Activated CD8-positive, alpha-beta memory T cell treated with anti-CD3 and anti-CD28 coated beads, Interleukin-2, amount 50 U/mL, for 24 hours (primary cell): ENCODE data around the gene MRRF.
"Not testable (repeated sequence)": the region's sequence is repeated elsewhere in the genome, so short reads cannot be mapped to it uniquely, and the experiment has no call there.

Experiments
- DNase-seq: peaks from one replicate; pipeline ENCODE4 v3.0.0-alpha.2; 2020; ENCODE audit errors: extremely low read depth

The MRRF gene

DNA sequence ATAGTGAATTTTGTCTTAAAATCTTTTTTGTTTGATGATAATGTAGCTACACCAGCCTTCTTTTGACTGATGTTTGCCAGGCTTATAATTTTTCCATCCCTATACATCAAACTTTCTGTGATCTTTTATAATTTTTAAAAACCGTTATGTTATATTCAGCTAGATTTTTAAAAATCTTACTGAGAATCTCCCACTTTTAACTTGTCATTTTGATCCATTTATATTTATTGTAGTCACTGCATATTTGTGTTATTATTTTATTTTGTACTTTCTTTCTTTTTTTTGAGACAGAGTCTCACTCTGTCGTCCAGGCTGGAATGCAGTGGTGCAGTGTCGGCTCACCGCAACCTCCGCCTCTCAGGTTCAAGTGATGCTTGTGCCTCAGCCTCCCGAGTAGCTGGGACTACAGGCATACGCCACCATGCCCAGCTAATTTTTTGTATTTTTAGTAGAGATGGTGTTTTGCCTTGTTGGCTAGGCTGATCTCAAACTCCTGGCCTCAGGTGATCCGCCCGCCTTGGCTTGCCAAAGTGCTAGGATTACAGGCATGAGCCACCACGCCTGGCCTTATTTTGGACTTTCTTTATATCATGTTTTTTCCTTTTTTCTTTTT lies 12.7 kb downstream of the MRRF start:
- DNase-seq = no peak

GRCh38 chr9:122281368-122281767 lies 16.7 kb downstream of the MRRF start:
- DNase-seq = no peak

GRCh38 chr9:122286764-122287163 lies 22.1 kb downstream of the MRRF start:
- no peak for DNase-seq

DNA sequence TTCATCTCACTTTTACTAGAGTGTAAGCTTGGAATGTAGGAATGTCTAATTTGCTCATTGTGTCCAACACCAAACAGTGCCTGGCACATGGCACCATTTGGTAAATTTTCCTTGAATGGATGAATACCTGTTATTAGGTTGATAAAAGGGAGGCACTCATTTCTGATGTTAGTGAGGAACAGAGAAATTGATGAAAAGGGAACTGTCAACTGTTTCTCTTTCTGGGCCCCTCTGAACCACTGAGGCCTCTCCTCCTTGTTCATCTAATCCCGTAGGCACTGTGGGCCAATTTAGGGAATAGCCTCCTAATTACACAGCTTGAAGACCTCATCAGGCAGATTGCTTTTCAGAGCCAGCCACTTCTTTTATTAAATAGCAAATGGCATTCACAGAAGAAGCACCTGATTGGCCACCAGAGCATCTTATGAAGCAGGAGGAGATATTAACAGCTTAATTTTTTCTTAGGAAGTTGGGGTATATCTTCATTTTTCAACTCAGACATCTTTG lies 22.6 kb downstream of the MRRF start:
- DNase-seq = no peak

- no peak for DNase-seq
Measured at GRCh38 chr9:122291458-122291857, 26.8 kb downstream of the MRRF start.

GRCh38 chr9:122294531-122294930 lies 29.8 kb downstream of the MRRF start:
- DNase-seq = no peak

DNA sequence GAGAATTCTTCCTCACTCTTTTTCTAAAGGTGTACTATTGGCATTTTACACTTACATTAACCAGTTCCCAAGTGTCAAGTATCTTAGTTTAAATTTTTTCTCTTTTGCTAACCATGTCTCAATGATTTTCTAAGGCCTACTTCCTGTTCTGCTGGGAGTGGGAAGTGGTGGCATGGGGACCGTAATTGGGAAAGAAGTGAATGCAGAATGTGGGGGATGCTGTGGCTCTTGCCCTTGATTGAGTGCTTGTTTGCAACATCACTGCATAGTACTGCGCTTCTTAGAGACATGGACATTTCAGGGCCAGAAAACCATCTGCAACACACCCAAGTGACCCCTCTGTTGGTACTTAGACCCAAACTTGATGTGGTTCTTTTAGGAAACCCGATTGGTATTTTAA lies 32.8 kb downstream of the MRRF start:
- DNase-seq = no peak

DNA sequence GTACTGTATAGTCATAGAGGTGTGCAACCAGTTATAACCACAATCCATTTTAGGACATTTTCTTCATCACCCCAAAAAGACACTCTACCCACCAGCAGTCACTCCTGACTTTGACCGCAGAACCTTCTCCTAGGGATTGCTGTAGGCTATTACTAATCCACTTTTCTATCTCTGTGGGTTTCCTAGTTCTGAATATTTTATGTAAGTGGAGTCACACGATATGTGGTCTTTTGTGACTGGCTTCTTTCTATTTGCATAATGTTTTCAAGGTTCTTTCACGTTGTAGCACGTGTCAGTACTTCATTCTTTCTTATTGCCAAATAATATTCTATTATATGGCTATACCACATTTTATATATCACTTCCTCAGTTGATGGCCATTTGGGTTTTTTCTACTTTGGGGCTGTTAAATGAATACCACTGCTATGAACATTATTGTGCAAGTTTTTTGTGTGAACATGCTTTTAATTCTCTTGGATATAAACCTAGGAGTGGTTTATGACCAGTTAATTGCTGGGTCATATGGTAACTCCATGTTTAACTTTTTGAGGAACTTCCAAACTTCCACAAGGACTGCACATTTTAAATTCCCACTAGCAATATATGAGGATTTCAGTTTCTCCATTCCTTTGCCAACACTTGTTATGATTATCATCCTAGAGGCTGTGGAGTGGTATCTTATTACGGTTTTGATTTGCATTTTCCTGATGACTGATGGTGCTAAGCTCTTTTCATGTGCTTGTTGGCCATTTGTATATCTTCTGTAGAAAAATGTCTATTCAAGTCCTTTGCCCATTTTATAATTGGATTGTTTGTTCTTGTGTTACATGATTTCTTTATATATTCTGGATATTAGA lies 37.8 kb downstream of the MRRF start:
- DNase-seq = no peak

- no peak for DNase-seq
Measured at GRCh38 chr9:122307061-122307460, 42.4 kb downstream of the MRRF start.

DNA sequence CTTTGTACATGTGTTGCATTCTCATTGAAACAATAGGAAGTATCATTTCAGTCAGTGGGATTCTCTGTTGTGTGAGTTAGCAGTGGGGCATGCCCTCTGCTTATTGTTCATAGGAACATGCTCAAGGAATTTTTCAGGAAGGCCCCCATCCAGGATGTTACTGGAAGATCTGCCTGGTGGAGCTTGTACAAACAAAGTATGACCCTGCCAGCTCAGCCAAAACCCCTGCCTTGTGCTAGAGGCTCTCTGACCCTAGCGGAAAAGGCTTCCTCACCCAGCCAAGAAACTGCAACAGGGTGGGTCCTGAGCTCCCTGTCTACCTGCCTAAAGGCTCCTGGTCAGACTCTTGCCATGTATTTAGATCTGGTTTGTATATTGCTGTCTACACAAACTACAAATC lies 43.2 kb downstream of the MRRF start:
- no peak for DNase-seq

DNA sequence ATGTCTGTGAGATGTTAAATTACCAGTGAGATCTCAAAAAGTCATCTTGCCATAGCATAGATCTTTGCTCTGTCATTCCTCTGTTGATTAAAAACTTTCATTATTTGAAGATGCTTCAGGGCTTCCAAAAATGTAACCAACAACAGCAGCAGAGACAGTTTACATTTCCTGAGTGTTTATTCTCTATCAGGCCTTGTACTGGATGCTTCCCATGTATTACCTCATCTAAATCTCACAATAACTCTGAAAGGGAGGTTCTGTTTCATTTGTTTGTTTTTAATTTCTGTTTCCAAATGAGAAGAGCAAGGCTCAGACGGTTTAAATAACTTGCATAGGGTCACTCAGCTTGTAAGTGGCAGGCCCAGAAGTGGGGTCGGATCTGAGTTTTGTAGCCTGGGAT lies 45.2 kb downstream of the MRRF start:
- no peak for DNase-seq

DNA sequence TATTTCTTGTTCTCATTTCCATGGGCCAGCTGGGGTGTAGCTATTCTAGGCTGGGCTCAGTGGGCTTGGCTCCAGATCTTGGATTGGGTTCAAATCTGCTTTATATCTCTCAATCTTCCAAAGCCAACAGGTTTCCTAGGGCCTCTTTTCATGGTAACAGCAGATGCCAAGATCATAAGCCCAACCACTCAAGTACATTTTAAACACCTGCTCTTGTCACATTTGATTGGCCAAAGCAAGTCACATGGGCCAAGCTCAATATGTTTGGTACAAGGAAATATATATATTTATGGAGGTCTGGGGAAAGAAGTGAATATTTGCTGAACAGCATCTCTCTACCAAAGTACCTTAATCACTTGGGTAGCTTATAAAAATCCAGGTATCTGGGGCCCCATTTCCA lies 49.5 kb downstream of the MRRF start:
- no peak for DNase-seq

DNA sequence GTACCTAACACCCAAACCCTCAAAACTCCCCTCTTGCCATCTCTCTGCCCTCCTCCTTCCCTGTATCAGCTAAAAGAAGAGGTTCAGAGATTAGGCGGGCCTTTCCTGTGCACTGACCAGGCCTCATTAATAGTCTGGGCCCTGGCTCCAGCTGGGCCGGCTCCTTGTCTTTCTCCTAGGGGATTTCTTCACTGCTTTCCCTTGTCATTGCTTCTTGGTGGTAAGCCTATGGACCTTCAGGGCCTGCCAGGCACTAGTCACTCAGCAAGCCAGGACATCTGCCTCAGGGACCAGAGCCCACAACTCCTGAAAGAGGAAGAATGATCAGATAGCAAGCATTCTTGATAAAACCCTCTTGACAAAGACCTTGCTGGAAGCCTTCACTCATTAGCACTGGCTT lies 50.9 kb downstream of the MRRF start:
- no peak for DNase-seq

DNA sequence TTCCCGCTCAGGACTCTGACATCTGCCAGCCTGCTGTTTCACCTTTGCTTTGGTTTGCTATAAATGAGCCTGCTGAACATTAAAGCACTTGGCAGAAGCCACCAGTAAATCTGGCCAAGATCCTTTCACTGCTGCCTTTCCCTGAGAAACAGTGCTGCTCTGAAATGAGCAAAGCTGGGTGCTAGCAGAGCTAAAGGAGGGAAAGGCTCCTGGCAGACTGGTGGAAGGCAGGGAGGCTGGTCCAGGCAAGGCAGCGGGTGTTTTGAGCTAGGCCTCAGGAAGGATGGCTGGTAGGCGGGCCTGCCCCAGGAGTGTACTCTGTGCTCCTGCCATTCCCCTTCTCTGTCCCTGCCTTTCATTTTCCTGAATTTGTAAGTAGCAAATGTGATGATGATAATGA lies 53.6 kb downstream of the MRRF start:
- DNase-seq = no peak

DNA sequence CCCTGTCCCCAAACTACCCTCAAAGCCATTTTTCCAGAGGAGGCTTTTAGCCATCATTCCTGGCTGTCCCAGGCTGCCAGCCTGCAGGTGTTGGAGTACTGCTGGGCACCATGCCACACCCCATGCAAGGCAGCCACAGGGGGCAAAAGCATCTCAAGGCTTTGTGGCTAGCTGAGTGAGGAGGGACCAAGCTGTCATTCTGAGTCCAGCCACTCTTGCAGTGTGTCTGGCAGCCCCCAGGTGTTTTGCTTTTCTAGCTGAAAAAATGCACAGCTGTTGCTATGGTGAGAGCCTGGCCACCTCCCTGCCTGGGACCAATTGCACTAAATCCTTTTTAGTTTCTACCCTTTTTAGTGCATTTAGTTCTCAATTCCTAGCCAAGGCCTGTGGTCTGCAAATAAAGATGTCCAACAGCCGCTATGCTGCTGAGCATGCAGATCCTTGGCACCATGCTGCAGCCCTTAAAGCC lies 55.8 kb downstream of the MRRF start:
- DNase-seq = no peak

DNA sequence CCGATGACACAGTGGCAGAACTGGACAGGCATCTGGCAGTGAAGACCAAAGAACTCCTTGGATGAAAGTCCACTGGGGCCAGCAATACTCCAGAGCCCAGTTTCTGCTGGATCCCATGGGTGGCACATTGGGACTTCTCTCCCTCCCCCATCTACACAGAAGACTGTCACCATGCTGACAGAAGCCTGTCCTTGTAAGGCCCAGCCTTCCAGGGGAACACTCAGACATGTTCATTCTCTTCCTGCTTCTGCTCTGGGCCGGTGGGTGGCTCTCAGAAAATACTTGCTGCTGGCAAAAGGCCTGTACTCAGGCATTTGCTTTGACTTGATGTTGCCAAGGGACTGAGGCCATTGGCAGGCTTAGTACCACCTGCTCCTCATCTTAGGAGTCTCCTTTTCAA lies 57.9 kb downstream of the MRRF start:
- no peak for DNase-seq

GRCh38 chr9:122324665-122325064 lies 60.0 kb downstream of the MRRF start:
- not testable (repeated sequence) for DNase-seq

GRCh38 chr9:122325124-122325523 lies 60.4 kb downstream of the MRRF start:
- no peak for DNase-seq

GRCh38 chr9:122327175-122327574 lies 62.5 kb downstream of the MRRF start:
- no peak for DNase-seq

DNA sequence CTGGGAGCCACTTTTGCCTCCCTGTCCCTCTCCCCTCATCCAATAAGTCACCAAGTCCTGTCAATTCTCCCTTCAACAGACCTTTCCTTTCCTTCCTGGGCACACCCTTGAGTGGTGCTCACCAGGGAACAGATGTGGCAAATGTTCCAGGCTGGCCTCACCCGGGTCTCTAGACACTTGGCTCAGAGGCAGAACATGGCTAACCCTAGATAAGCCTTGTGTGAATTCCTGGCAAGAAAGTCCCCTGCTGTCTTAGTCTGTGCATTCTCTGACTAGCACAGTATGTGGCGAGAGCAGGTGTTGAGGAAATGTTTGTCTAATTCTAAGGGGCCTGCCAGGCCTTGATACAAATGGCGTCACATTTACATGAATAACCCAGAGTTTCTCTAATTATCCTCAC lies 64.9 kb downstream of the MRRF start:
- DNase-seq = no peak

DNA sequence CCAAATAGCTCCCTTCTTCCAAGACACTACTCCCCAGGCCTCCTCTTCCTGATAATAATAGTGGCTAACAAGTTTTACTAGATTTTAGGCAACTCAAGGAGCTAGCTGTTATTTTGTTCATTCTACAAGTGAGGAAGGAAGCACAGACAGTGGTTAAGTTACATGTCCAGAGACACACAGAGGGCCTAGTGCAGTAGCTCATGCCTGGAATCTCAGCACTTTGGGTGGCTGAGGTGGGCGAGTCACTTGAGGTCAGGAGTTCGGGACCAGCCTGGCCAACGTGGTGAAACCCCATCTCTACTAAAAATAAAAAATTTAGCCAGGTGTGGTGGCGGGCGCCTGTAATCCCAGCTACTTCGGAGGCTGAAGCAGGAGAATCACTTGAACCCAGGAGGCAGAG lies 65.8 kb downstream of the MRRF start:
- not testable (repeated sequence) for DNase-seq

- no peak for DNase-seq
Measured at GRCh38 chr9:122331523-122331927, 66.8 kb downstream of the MRRF start.

DNA sequence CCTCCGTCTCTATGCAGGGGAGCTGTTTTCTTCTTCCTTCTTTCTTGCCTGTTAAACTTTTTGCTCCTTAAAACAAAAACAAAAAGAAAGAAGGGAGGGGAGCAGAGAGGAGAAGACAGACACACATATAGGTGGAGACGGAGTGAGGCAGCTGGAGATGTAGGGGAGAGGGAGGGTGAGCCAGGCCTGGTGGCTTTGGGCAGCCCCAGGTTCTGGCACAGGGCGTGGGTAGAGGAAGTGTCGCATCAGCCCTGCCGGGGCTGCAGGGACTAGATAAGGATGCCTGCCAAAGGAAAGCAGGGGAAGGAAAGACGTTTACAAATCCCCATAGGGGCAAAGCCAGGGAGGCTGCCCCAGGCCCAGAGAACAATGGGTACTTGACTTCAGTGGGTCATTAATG lies 67.4 kb downstream of the MRRF start:
- no peak for DNase-seq
